ENCODE measurements around the gene SCYL3.

DNA sequence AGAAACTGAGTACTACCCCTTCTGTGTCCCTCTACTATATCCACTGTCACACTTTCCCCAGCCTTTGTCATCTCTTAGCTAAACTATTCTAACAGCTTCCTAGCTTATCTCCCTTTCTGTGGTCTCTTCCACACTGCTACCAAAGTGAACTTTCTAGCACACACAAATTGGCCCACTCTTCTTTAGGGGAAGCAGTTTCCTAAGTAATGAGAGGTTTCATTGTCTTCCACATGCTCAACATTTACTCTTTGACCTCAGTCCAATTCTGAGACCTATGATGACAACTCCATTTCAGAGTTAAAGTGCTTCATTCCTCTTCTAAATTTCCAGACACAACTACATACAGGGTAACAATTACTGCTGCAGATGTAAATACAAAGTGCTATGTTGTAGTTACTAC, 32.9 kb downstream of the SCYL3 start:
- TF ChIP-seq TCF7L2 (IDR thresholded peaks at IDR 0.05; ENCODE audit: borderline replicate concordance, extremely low read depth, insufficient read depth, insufficient read length) = no peak
- TF ChIP-seq RAD21 (IDR thresholded peaks at IDR 0.05; ENCODE audit: low read depth) = no peak
- TF ChIP-seq YY1 (IDR thresholded peaks at IDR 0.05; ENCODE audit: extremely low read depth, insufficient replicate concordance, low read depth, low read length) = no peak
- TF ChIP-seq, protein P1, sequence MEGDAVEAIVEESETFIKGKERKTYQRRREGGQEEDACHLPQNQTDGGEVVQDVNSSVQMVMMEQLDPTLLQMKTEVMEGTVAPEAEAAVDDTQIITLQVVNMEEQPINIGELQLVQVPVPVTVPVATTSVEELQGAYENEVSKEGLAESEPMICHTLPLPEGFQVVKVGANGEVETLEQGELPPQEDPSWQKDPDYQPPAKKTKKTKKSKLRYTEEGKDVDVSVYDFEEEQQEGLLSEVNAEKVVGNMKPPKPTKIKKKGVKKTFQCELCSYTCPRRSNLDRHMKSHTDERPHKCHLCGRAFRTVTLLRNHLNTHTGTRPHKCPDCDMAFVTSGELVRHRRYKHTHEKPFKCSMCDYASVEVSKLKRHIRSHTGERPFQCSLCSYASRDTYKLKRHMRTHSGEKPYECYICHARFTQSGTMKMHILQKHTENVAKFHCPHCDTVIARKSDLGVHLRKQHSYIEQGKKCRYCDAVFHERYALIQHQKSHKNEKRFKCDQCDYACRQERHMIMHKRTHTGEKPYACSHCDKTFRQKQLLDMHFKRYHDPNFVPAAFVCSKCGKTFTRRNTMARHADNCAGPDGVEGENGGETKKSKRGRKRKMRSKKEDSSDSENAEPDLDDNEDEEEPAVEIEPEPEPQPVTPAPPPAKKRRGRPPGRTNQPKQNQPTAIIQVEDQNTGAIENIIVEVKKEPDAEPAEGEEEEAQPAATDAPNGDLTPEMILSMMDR (IDR thresholded peaks at IDR 0.05 in 2 of 3, conservative IDR thresholded peaks at IDR 0.05 in 1 of 3; ENCODE audit: borderline replicate concordance in 1 of 3, insufficient read depth in 1 of 3, low read depth in 2 of 3, low read length in 2 of 3) = no peak
- TF ChIP-seq POLR2AphosphoS5 (IDR thresholded peaks at IDR 0.05; ENCODE audit: low read depth, low read length) = no peak
- no peak for TF ChIP-seq CEBPB (IDR thresholded peaks at IDR 0.05; ENCODE audit: low read depth)
